Loucy (cell line): ENCODE data around the gene NABP2.

ENCODE experiments used
- CTCF ChIP-seq: fragments of 200-600 bp; sonication (generic); conservative IDR thresholded peaks from 2 replicates; pipeline ENCODE4 v1.5.1; 2014; ENCODE audit warnings: mild to moderate bottlenecking, antibody characterized with exemption, low read length
- EZH2phosphoT487 ChIP-seq: fragments of 200-600 bp; IDR thresholded peaks from 2 replicates; pipeline ENCODE4 v1.6.1; 2018; ENCODE audit warnings: antibody characterized with exemption, mild to moderate bottlenecking, moderate library complexity, borderline replicate concordance

DNA sequence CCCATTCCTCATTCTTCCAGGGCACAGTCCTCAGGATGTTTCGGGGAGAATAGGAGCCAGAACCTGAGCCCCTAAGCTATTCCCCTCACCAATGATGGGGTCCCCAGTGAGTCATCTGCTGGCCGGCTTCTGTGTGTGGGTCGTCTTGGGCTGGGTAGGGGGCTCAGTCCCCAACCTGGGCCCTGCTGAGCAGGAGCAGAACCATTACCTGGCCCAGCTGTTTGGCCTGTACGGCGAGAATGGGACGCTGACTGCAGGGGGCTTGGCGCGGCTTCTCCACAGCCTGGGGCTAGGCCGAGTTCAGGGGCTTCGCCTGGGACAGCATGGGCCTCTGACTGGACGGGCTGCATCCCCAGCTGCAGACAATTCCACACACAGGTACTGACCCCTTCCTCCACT lies 7.0 kb downstream of the NABP2 start:
- TF ChIP-seq EZH2phosphoT487 (no peak), CTCF (no peak)
